Esophagus muscularis mucosa (tissue), 2 donors: ENCODE measurements around the gene GPBP1L1.

ENCODE experiments used
- EP300 ChIP-seq: sonication (generic); formaldehyde crosslinking; IDR thresholded peaks from one replicate; pipeline ENCODE4 v1.6.1; 2017; ENCODE audit warnings: antibody characterized with exemption
- POLR2A ChIP-seq: fragments of 450-650 bp; IDR thresholded peaks from one replicate; pipeline ENCODE4 v1.6.1; 2017; ENCODE audit warnings: antibody characterized with exemption, moderate library complexity, mild to moderate bottlenecking, low read depth

DNA sequence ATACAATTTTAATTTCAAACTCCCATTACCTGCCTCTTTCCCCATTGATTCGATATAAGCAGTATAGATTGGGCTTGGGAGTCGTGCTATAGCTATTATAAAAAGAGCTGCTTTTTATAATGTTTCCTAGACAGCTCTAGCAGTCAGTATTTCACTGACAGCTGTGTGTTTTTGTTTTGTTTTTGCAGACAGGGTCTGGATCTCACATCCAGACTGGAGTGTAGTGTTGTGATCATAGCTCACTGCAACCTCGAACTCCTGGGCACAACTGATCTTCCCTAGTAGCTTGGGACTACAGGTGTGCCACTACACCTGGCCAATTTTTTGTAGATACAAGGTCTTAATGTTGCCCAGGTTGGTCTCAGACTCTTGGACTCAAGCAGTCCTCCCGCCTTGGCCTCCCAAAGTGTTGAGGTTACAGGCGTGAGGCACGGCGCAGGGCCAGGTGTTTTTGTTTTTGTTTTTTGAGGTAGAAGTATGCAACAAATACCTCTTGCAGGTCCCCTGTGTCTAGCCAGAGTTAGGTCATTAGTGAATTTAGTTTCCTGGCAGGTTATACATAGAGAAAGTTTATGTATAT lies 100.7 kb downstream of the GPBP1L1 start:
- TF ChIP-seq POLR2A, result no peak
- TF ChIP-seq EP300, result no peak
